T-helper 22 cell (primary cell): Measurements from ENCODE around the gene DNAJC8.
A peak's percentile ranks its signal among the peaks of the same experiment; 100 is the strongest.

Experiments used
- DNase-seq: peaks from one replicate; pipeline ENCODE4 v3.0.0-alpha.2; 2020; ENCODE audit warnings: low read depth

The DNAJC8 gene

DNA sequence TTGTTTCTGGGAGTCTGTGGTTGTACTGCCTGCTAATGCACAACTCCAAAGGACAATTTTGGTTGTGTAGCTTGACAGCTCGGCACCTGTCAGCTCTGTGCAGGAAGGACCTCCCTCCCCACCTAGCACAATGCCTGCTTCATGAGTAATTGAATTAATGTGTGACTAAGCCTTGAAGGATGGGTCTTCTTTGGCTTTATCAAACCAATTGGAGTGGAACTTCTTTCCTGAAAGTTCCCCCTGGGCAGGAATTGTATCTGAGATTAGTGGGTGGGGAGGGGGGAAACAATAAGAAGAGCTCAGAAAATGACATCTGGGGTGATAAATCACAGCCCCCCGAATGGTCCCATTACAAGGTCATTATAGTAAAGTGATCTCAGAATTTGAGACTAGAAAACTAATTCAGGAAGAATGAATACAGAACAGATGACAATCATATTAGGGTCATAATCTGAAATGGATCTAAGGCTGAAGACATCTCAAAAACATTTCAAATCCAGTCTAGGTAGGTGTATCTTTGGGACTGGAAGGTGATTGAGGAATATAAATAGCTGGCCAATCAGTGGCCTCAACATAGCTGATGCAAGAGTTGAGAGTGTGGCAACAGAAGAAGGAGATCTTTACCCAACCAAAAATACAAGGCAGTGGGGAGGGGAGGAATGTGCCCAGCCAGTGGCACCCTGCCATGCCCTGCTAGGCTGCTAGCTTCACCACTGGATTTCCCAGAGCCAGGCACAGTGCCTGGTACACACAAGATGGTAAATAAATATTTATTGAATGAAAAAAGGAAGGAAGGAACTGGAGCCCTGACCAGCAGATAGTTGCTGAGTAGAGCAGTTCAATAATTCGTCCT lies 16.4 kb upstream of the DNAJC8 start:
- no peak for DNase-seq

DNA sequence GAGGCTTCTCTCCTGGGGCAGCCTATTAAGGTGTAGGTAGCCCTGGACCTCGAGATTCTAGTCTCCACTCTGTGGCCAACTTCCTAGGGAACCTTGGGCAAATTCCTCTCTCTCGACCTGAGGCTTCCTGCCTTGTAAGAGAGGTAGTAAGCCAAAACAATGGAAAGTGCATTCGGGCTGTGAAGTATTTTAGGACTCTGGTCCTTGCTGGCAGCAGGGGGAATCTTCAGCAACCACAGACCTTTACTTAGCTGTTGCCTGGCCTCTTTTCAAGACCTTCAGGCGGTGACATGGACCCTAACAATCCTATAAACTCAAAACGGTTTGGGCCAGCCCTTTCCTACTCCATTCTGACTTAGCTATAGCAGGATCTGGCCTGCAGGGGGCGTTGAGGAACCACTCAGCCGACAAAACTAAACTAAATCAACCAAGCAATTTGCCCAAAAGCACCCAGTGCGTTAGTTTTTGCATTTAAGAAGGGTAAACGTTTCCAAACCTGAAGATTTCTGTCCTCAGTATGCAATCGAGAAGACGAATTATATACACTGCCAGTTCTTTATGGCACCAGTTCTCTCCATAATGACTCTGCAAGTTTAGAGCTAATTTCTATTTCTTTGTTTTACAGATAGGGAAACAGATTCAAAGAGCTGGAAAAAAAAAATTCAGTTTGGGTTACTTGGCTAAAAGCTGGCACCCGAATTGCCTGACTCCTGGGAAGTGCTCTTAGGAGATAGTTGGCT lies 15.6 kb upstream of the DNAJC8 start:
- peak; percentile 55 for DNase-seq

- DNase-seq: no peak
Observed at GRCh38 chr1:28247612-28248272, 14.9 kb upstream of the DNAJC8 start.

GRCh38 chr1:28246427-28246832 lies 13.6 kb upstream of the DNAJC8 start:
- DNase-seq: peak; percentile 34

DNA sequence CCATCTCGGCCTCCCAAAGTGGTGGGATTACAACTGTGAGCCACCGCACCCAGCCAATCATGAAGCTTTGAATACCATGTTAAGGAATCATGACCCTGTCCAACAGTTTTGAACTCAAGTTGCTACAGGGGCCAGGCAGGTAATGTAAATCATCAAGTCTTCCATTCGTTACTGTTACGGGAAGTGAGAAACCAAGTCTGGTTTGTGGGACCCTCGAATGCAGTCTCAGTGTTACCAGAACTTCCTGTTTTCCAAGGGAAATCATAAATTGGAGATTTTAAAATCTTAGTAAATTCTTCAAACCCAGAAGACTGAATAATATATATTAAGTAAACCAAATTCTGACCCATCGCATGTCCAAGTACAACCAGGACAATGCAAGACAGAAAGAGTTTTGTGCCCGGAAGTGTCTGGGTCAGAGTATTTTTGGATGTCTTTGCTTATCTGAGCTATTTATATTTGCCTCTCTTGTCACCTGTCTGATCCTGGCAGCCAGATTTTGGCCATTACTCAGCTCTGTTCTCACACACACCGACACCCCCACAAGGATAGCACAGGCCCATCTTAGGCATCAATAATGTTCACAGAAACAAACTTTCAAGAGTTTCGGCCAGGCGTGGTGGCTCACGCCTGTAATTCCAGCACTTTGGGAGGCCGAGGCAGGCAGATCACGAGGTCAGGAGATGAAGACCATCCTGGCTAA lies 11.9 kb upstream of the DNAJC8 start:
- no peak for DNase-seq

DNA sequence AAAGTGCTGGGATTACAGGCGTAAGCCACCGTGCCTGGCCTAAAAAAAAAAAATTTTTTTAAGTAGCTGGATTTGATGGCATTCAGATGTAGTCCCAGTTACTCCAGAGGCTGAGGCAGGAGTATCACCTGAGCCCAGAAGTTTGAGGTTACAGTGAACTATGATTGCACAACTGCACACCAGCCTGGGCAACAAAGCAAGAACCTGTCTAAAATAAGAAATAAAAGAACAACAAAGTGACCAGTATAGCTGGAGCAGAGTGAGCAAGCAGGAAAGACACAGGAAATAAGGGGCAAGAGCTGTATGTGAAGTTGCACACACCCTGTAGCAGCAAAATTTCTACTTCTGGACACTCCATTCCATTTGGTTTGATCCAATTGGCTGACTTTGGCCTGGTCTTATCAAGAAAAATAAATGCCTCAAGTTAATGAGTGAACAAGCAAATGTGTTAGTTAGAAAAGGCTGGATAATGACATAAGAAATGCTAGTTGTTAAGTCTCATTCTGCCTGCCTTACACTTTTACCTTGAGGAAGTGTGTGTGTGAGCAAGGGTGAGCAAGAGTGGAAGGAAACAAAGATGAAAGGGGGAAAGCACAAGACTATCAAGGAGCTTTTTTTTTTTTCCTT lies 11.0 kb upstream of the DNAJC8 start:
- DNase-seq: no peak

DNA sequence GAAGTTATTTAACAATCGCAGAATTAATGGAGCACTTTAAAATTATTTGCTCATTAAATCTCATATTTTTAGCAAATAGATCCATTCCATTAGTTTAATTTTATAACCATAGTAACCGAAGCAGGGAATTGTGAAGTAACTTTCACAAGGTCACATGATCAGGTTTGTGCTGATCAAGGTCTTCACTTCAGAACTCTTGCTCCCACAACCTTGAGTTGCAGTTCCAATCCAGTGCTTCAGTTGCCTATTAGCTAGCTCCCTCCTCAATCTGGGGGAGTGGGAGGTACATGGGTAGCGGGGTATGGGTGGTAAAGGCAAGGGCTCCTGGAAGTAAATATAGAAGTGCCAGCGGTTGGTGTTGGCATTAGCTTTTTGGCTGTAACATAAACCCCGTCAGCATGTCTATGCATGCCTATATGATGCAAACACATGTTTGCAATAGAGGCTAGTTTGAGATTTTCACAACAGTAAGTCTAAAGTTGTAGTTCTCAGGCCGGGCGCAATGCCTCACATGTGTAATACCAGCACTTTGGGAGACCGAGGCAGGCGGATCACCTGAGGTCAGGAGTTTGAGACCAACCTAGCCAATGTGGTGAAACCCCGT lies 8.9 kb upstream of the DNAJC8 start:
- no peak for DNase-seq

DNA sequence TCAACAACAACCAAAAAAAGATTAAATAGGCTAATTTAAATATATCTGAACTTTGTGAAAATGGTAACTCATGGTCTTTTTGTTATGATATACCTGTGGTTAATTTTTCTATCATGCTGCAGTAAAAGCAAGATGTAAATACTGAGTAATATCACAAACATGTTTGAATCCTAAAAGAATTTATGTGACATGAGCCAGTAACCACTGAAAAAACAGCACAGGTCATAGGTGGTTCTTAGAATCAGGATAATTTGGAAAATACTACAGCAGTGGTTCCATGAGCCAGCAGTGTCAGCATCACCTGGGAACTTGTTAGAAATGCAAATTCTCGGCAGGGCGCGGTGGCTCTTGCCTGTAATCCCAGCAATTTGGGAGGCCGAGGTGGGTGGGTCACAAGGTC lies 7.2 kb upstream of the DNAJC8 start:
- DNase-seq: no peak

- no peak for DNase-seq
Observed at GRCh38 chr1:28239004-28239403, 6.2 kb upstream of the DNAJC8 start.

DNA sequence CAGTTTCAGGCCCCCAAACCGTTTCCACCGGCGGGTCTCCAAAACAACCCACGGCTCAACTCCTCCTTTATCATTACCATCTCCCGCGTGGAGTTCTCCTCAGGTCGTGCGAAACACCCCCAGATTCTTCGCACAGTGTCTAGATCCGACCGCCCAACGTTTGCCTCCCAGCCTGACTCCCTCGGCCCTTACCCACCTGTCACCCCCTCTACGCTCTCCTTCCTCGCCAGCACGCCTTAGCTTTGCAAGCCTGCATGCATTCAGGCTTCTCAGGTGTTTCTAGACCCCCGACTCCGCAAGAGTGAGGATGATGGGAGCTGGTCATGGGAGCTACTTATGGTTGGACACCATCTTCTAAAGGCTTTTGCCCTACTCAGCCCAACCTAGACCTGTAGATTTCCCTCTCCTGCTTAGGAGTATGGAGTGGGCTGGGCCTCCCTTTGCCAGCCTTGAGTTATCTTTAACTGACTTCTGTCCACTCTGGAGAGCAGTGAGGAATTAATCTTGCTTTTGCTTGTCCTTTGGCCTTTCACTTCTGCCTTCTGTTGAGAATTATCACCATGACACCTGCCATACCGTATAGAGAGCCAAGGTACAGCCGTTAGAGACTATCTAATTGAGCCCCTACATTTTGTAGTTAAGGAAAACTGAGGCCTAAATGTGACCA lies 4.0 kb upstream of the DNAJC8 start:
- no peak for DNase-seq

GRCh38 chr1:28235755-28236655 lies 3.2 kb upstream of the DNAJC8 start, which contains the start of gene ATP5IF1:
Gene ATP5IF1 (plus strand): TSS chr1:28236124. CDS start chr1:28236184, 60 bp downstream.
- peak; percentile 92 for DNase-seq

GRCh38 chr1:28233264-28233606 lies 406 bp upstream of the DNAJC8 start:
- DNase-seq: no peak

DNA sequence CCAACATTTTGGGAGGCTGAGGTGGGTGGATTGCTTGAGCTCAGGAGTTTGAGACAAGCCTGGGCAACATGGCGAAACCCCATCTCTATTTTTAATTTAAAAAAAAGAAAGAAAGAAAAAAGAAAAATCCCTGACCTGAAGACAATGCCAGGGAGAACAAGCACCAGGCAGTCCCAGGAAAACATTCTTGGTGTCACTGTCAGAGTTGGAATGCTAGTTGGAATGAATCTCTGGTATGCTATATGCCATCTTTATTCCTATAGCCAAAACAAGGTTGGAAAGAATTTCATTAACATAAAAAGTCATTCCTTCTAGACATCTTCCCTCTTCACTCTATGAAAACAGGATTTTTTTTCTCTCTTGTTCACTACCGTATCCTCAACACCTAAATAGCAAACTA lies 2.8 kb downstream of the DNAJC8 start:
- DNase-seq: no peak

DNA sequence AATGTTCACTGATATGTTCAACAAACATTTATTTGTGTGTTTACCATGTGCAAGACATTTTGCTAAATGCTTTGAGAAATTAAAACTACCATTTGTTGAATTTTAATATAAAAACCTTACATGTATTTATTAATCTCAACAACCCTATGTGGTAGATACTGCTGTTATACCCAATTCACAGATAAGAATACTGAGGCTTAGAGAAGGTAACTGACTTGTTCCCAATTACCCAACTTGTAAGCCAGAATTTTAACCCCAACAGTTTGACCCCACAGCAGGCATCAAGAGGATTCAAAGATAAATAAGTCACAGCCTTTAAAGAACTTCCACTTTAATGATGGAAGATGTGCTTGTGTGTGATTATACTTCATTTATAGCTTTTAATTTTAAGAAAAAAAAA lies 3.7 kb downstream of the DNAJC8 start:
- no peak for DNase-seq

DNA sequence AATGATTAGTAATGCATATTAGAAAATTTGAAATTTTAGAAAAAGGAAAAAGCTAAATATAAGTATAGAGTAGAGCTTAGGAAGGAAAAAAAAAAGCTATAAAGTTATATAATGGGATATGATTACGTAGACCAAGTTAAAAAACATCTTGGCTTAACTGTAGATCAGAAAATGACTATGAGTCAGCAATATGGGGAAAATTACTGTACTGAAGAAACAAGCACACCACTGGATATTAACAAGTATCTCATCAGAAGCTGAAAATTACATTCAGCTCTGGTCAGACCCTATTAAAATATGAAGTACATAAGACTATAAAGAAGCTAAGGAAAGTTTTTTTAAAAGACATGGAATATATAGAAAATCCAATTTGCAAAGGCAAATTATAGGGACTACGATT lies 19.5 kb downstream of the DNAJC8 start:
- no peak for DNase-seq

GRCh38 chr1:28209700-28210099 lies 23.1 kb downstream of the DNAJC8 start:
- DNase-seq: no peak

- peak; percentile 37 for DNase-seq
Observed at GRCh38 chr1:28208818-28209441, 23.9 kb downstream of the DNAJC8 start.

DNA sequence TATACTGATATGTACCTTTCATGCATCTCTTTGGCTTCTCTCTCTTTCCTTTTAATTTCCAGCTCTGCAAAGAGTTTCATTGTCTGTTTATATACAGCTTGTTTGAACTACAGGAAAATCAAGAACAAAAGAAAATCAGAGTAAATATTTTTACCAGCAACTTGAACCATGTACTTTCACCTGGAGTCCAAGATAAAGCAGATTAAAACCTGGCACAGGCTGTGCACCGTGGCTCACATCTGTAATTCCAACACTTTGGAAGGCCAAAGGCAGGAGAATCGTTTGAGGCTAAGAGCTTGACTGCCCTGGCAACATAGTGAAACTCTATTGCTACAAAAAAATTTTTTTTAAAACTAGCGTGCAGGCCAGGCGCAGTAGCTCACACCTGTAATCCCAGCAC lies 27.6 kb downstream of the DNAJC8 start:
- DNase-seq: no peak

- no peak for DNase-seq
Observed at GRCh38 chr1:28200234-28200873, 32.5 kb downstream of the DNAJC8 start.
